H9 (cell line): ENCODE data around the gene ALCAM. TPM values are rescaled to one million over a fixed set of nuclear protein-coding genes. Genes with fewer than 3 reads are reported as not detected.

Experiments used
- DNase-seq: peaks from one replicate; pipeline ENCODE4 v3.0.0-alpha.2; 2017
- H2AFZ ChIP-seq: one replicate; pipeline ENCODE4 v1.6.1; 2013; ENCODE audit warnings: mild to moderate bottlenecking, low read length, control low read depth, moderate library complexity
- H2AK5ac ChIP-seq: 2 replicates; pipeline ENCODE4 v1.6.1; 2013; ENCODE audit warnings: low read length, control low read depth, mixed read lengths; ENCODE audit not compliant: insufficient read length
- H2BK120ac ChIP-seq: one replicate; pipeline ENCODE4 v1.6.1; 2013; ENCODE audit warnings: low read depth, mild to moderate bottlenecking, low read length, control low read depth, inconsistent platforms; ENCODE audit not compliant: poor library complexity, severe bottlenecking
- H2BK12ac ChIP-seq: 2 replicates; pipeline ENCODE4 v1.6.1; 2013; ENCODE audit warnings: low read length, control low read depth, mixed read lengths, low read depth; ENCODE audit not compliant: insufficient read length
- H2BK15ac ChIP-seq: 2 replicates; pipeline ENCODE4 v1.6.1; 2013; ENCODE audit warnings: low read depth, low read length, control low read depth
- H2BK20ac ChIP-seq: one replicate; pipeline ENCODE4 v1.6.1; 2013; ENCODE audit warnings: low read depth, mild to moderate bottlenecking, low read length, control low read depth, inconsistent platforms; ENCODE audit not compliant: poor library complexity, severe bottlenecking
- H2BK5ac ChIP-seq: 2 replicates; pipeline ENCODE4 v1.6.1; 2013; ENCODE audit warnings: low read length, control low read depth, mixed read lengths; ENCODE audit not compliant: insufficient read length
- H3K14ac ChIP-seq: 2 replicates; pipeline ENCODE4 v1.6.1; 2013; ENCODE audit warnings: low read length, control low read depth; ENCODE audit not compliant: insufficient read depth
- H3K18ac ChIP-seq: 2 replicates; pipeline ENCODE4 v1.6.1; 2013; ENCODE audit warnings: low read depth, mild to moderate bottlenecking, mixed read lengths, low read length, control low read depth; ENCODE audit not compliant: insufficient read length
- H3K23ac ChIP-seq: 2 replicates; pipeline ENCODE4 v1.6.1; 2013; ENCODE audit warnings: low read length, control low read depth, mixed read lengths, low read depth; ENCODE audit not compliant: insufficient read length
- H3K23me2 ChIP-seq: 2 replicates; pipeline ENCODE4 v1.6.1; 2013; ENCODE audit warnings: low read depth, mild to moderate bottlenecking, mixed read lengths, low read length, control low read depth; ENCODE audit not compliant: insufficient read length, poor library complexity, severe bottlenecking
- H3K27ac ChIP-seq: 2 replicates; pipeline ENCODE4 v1.5.1; 2013; ENCODE audit warnings: low read length, control low read depth, mixed read lengths, low read depth; ENCODE audit not compliant: insufficient read length
- H3K27me3 ChIP-seq: 2 replicates; pipeline ENCODE4 v1.6.1; 2013; ENCODE audit warnings: low read length, control low read depth, inconsistent platforms; ENCODE audit not compliant: insufficient read depth
- H3K4ac ChIP-seq: 2 replicates; pipeline ENCODE4 v1.6.1; 2013; ENCODE audit warnings: low read depth, mild to moderate bottlenecking, control low read depth, inconsistent platforms, low read length, moderate library complexity
- H3K4me1 ChIP-seq: 2 replicates; pipeline ENCODE4 v1.6.1; 2013; ENCODE audit warnings: low read length, control low read depth, inconsistent platforms; ENCODE audit not compliant: insufficient read depth
- H3K4me2 ChIP-seq: 2 replicates; pipeline ENCODE4 v1.6.1; 2013; ENCODE audit warnings: low read length, control low read depth, mixed read lengths; ENCODE audit not compliant: insufficient read length, insufficient read depth
- H3K56ac ChIP-seq: 2 replicates; pipeline ENCODE4 v1.6.1; 2013; ENCODE audit warnings: low read depth, mild to moderate bottlenecking, mixed read lengths, low read length, control low read depth; ENCODE audit not compliant: insufficient read length
- H3K79me1 ChIP-seq: 2 replicates; pipeline ENCODE4 v1.6.1; 2013; ENCODE audit warnings: low read depth, mild to moderate bottlenecking, moderate library complexity, low read length, control low read depth, inconsistent platforms; ENCODE audit not compliant: insufficient read depth, poor library complexity, severe bottlenecking
- H3K79me2 ChIP-seq: 2 replicates; pipeline ENCODE4 v1.6.1; 2013; ENCODE audit warnings: low read length, control low read depth, inconsistent platforms; ENCODE audit not compliant: insufficient read depth
- H3K9ac ChIP-seq: 2 replicates; pipeline ENCODE4 v1.6.1; 2013; ENCODE audit warnings: low read length, control low read depth, mixed read lengths; ENCODE audit not compliant: insufficient read length; ENCODE audit errors: extremely low read depth
- H3K9me3 ChIP-seq: one replicate; pipeline ENCODE4 v1.6.1; 2013; ENCODE audit warnings: low read depth, low read length, inconsistent platforms; ENCODE audit not compliant: control insufficient read depth
- H3T11ph ChIP-seq: one replicate; pipeline ENCODE4 v1.6.1; 2013; ENCODE audit warnings: mild to moderate bottlenecking, low read length, control low read depth, inconsistent platforms
- H4K20me1 ChIP-seq: one replicate; pipeline ENCODE4 v1.6.1; 2013; ENCODE audit not compliant: control insufficient read depth, insufficient read length, insufficient read depth
- H4K5ac ChIP-seq: 2 replicates; pipeline ENCODE4 v1.6.1; 2013; ENCODE audit warnings: low read depth, mild to moderate bottlenecking, mixed read lengths, low read length, control low read depth; ENCODE audit not compliant: insufficient read length
- H4K8ac ChIP-seq: replicated peaks from 2 replicates; pipeline ENCODE4 v1.6.1; 2013; ENCODE audit warnings: low read length, control low read depth, mixed read lengths, low read depth; ENCODE audit not compliant: insufficient read length
- H4K91ac ChIP-seq: 2 replicates; pipeline ENCODE4 v1.6.1; 2013; ENCODE audit warnings: low read depth, mild to moderate bottlenecking, moderate library complexity, mixed read lengths, low read length, control low read depth; ENCODE audit not compliant: insufficient read length
- H3K27ac Mint-ChIP-seq, 3 experiments: 2 replicates in 2 of 3; 3 replicates in 1 of 3; pipeline ENCODE4 v1.8.0; 2020 to 2021; ENCODE audit warnings: mixed read lengths in 3 of 3, mild to moderate bottlenecking in 1 of 3, moderate library complexity in 1 of 3
- H3K27me3 Mint-ChIP-seq: 2 replicates; pipeline ENCODE4 v1.8.0; 2021; ENCODE audit warnings: low read depth, mild to moderate bottlenecking, moderate library complexity, mixed read lengths
- H3K36me3 Mint-ChIP-seq, 3 experiments: 2 replicates in 2 of 3; 3 replicates in 1 of 3; pipeline ENCODE4 v1.8.0; 2020 to 2021; ENCODE audit warnings: low read depth in 3 of 3, mixed read lengths in 3 of 3; ENCODE audit not compliant: insufficient read depth in 1 of 3
- H3K4me1 Mint-ChIP-seq, 2 experiments: 2 replicates each; pipeline ENCODE4 v1.8.0; 2020; ENCODE audit warnings: mixed read lengths in 2 of 2
- H3K4me3 Mint-ChIP-seq, 2 experiments: 2 replicates in 1 of 2; 3 replicates in 1 of 2; pipeline ENCODE4 v1.8.0; 2020 to 2021; ENCODE audit warnings: mild to moderate bottlenecking in 2 of 2, mixed read lengths in 2 of 2, moderate library complexity in 1 of 2
- H3K9me3 Mint-ChIP-seq, 2 experiments: 2 replicates in 1 of 2; 3 replicates in 1 of 2; pipeline ENCODE4 v1.8.0; 2020; ENCODE audit warnings: mild to moderate bottlenecking in 2 of 2, mixed read lengths in 2 of 2, moderate library complexity in 1 of 2
- CTCF ChIP-seq: fragments of 200-600 bp; sonication (generic); conservative IDR thresholded peaks from 3 replicates; pipeline ENCODE4 v1.8.0; 2021; ENCODE audit warnings: antibody characterized with exemption, mild to moderate bottlenecking
- WGBS: extraction: QIAGEN DNeasy Blood & Tissue Kit; methylation state at CpG from one replicate; pipeline ENCODE4 v1.1.7; 2013; ENCODE audit warnings: missing lambda C conversion rate, low lambda C conversion rate, mixed read lengths; ENCODE audit not compliant: insufficient read length; ENCODE audit errors: extremely low coverage; 5-methylcytosine and 5-hydroxymethylcytosine counted together
- total RNA-seq: library from RNA; stranded (reverse); gene quantifications from 2 replicates; pipeline ENCODE4 v1.2.1, GENCODE V29; 2021

Gene ALCAM
- total RNA-seq, 1 experiment from 2014 or later = 43.7 TPM

- Histone ChIP-seq H2BK15ac (no peak overlapping the region), H3K23me2 (no peaks in the 10 kb centered on the region), H3K79me2 (no peaks in the 10 kb centered on the region), H2BK5ac (no peak overlapping the region), H4K5ac (no peak overlapping the region), H3K14ac (no peak overlapping the region), H3T11ph (no peak overlapping the region), H2BK120ac (no peak overlapping the region), H3K9me3 (no peaks in the 10 kb centered on the region), H3K9ac (no peak overlapping the region), H2AFZ (no peak overlapping the region), H2AK5ac (no peak overlapping the region), H3K4ac (no peak overlapping the region), H4K20me1 (no peaks in the 10 kb centered on the region), H3K27ac (no peak overlapping the region), H3K56ac (no peak overlapping the region), H3K4me1 (no peaks in the 10 kb centered on the region), H3K4me2 (no peak overlapping the region), H3K23ac (no peak overlapping the region), H3K18ac (no peak overlapping the region), H4K8ac (no peak overlapping the region), H3K79me1 (no peaks in the 10 kb centered on the region), H3K27me3 (no peaks in the 10 kb centered on the region), H4K91ac (no peak overlapping the region), H2BK20ac (no peak overlapping the region), H2BK12ac (no peak overlapping the region)
- Mint-ChIP-seq H3K27ac (peak overlapping the region in 1 of 3 experiments; percentile 32; a peak in 2 of 7 replicates), H3K36me3 (peaks cover 0 to 2% (median 0%) of the 10 kb centered on the region in 3 experiments; a peak in 2 of 7 replicates), H3K4me3 (no peak overlapping the region), H3K9me3 (no peaks in the 10 kb centered on the region), H3K4me1 (peaks cover 26 to 34% of the 10 kb centered on the region in 2 experiments), H3K27me3 (no peaks in the 10 kb centered on the region)
- 100% methylated on average over 2 of the region's 2 CpGs for WGBS
- DNase-seq = no peak
- TF ChIP-seq CTCF = no peak
Observed at GRCh38 chr3:105470851-105471250, 104.1 kb downstream of the ALCAM start.
